Heart left ventricle (tissue), 16 donors: Measurements from ENCODE around the gene TGM1. TPM values are rescaled to one million over a fixed set of nuclear protein-coding genes. Genes with fewer than 3 reads are reported as not detected.
A peak's percentile ranks its signal among the peaks of the same experiment; 100 is the strongest.

Experiments used
- ATAC-seq, 4 donors: fragments of 200-7000 bp; cut with Tn5 transposase; one replicate each; pipeline ENCODE4 v1.9.1; 2020 to 2022; ENCODE audit warnings: moderate library complexity in 4 of 4, mild to moderate bottlenecking in 3 of 4, moderate number of reproducible peaks in 1 of 4
- DNase-seq, 5 donors: peaks; one replicate each; pipeline ENCODE4 v3.0.0-alpha.2; 2020
- H3K27ac ChIP-seq, 12 donors: fragments of 200-600 bp; sonication (generic) in 4 of 12; one replicate each; pipeline versions ENCODE4 v1.5.0 to v1.8.0; 2016 to 2022; ENCODE audit warnings: mild to moderate bottlenecking in 2 of 12
- H3K27me3 ChIP-seq, 9 donors: fragments of 200-600 bp; sonication (generic) in 2 of 9; one replicate each; pipeline versions ENCODE4 v1.5.1 to v1.8.0; 2016 to 2022; ENCODE audit warnings: mild to moderate bottlenecking in 3 of 9
- H3K36me3 ChIP-seq, 9 donors: fragments of 200-600 bp; sonication (generic) in 2 of 9; one replicate each; pipeline versions ENCODE4 v1.5.0 to v1.8.0; 2018 to 2022; ENCODE audit warnings: mild to moderate bottlenecking in 2 of 9
- H3K4me1 ChIP-seq, 12 donors: fragments of 200-600 bp; sonication (generic) in 4 of 12; one replicate each; pipeline versions ENCODE4 v1.5.0 to v1.8.0; 2016 to 2022; ENCODE audit warnings: mild to moderate bottlenecking in 3 of 12
- H3K4me3 ChIP-seq, 12 donors: fragments of 200-600 bp; sonication (generic) in 4 of 12; one replicate each; pipeline versions ENCODE4 v1.5.0 to v1.8.0; 2017 to 2022; ENCODE audit warnings: mild to moderate bottlenecking in 9 of 12, moderate library complexity in 4 of 12
- H3K9me3 ChIP-seq, 12 donors: fragments of 200-600 bp; sonication (generic) in 4 of 12; one replicate each; pipeline versions ENCODE4 v1.5.0 to v1.8.0; 2016 to 2022; ENCODE audit warnings: mild to moderate bottlenecking in 1 of 12
- POLR2A ChIP-seq, 2 donors: fragments of 450-650 bp; IDR thresholded peaks; one replicate each; pipeline ENCODE4 v1.6.1; 2017; ENCODE audit warnings: antibody characterized with exemption in 2 of 2, mild to moderate bottlenecking in 2 of 2, moderate library complexity in 2 of 2
- WGBS, 4 donors: extraction: QIAGEN DNeasy Blood & Tissue Kit in 2 of 4; methylation state at CpG; one replicate each; pipeline versions ENCODE4 v1.1.5 to v1.1.7; 2013 to 2018; 5-methylcytosine and 5-hydroxymethylcytosine counted together
- intact Hi-C, 10 donors: fragments of 100-400 bp; cut with DNase I; formaldehyde crosslinking; loops; one replicate each; pipeline versions ENCODE4 v1.11.1 to v1.14.2; 2022
- polyA plus RNA-seq, 2 donors: library from polyadenylated mRNA; stranded (reverse); fragments of 200-250 nt; gene quantifications; one replicate each; pipeline ENCODE4 v1.2.3, GENCODE V29; 2013
- total RNA-seq, 9 donors: library from RNA; depleted of rRNA in 2 of 9; stranded (reverse); fragments of >200 nt in 2 of 9; fragmentation: NEBNext Ultra II Directional in 3 of 9; extraction: Animal tissue kit (Norgen Biotek cat#: 25700) in 3 of 9; gene quantifications; one replicate each; pipeline versions ENCODE4 v1.1.0 to v1.2.4, GENCODE V29; 2016 to 2023
- TF ChIP-seq, protein P1 (sequence below), 12 donors: fragments of 200-600 bp; sonication (generic) in 4 of 12; IDR thresholded peaks; one replicate each; pipeline versions ENCODE4 v1.5.0 to v1.8.0; 2018 to 2022; ENCODE audit warnings: antibody characterized with exemption in 12 of 12, mild to moderate bottlenecking in 5 of 12
- donor health status: ischemic (EF 13 %, LVEDD 7.1; RV severe dilation, severe dysfunction).
- donor health status: healthy with polysubstance abuse.
- donor health status: DM: no; HTN: yes; CAD: no.
- donor health status: DM: no; HTN: no; CAD: no.
- donor health status: ischemic (EF 25% LVEDD 6.9; RV normal size, moderate dysfunction).
- donor health status: ischemic (EF 25% LVEDD 5.7; RV mildly dilated, moderate dysfunction).
- donor health status: healthy.
- donor health status: DM: yes; HTN: yes; CAD: no.
- donor health status: ischemic (EF 35%, LVEDD 5.7; RV mildly dilated, moderate dysfunction).
- donor health status: nonischemic (EF 11% LVEDD 7.7; RV severe dilation, severe dysfunction).
- donor health status: DM: yes; HTN: yes; CAD: no.
- donor health status: PGD.
- donor health status: ischemic (EF 29% LVEDD 5.4; RV normal size, mild dysfunction).
- donor health status: nonischemic (EF 23%, LVEDD 6.1; RV moderate dilation, normal function).

The TGM1 gene
- total and polyA plus RNA-seq, 11 donors: 0.52 to 38.9 (median 0.98) TPM; not detected in 3

DNA sequence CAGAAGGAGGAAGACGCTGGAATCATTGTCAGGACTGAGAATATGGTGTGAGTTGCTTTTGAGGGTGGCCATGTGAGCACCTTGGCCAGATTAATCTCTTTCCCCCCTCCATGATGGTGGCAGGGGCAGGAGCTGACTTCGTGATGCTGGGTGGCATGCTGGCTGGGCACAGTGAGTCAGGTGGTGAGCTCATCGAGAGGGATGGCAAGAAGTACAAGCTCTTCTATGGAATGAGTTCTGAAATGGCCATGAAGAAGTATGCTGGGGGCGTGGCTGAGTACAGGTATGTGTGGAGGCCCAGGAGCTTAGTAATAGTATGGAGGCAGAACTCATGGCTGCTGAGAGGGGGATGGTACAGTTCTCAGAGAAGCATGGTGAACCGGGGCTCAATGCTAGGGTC, 24.9 kb downstream of the TGM1 start:
- Histone ChIP-seq H3K27ac (peak overlapping the region in 1 of 12 donors; percentile 3), H3K36me3 (peaks cover 0 to 78% (median 74%) of the 10 kb centered on the region in 9 donors), H3K4me1 (peaks cover 20 to 74% (median 56%) of the 10 kb centered on the region in 12 donors), H3K4me3 (no peak overlapping the region), H3K27me3 (no peaks in the 10 kb centered on the region), H3K9me3 (no peaks in the 10 kb centered on the region)
- no peak for DNase-seq
- 71 to 89% (median 86%) methylated on average over 5 of the region's 5 CpGs for WGBS, 4 donors
- ATAC-seq: no peak
- TF ChIP-seq, protein P1, sequence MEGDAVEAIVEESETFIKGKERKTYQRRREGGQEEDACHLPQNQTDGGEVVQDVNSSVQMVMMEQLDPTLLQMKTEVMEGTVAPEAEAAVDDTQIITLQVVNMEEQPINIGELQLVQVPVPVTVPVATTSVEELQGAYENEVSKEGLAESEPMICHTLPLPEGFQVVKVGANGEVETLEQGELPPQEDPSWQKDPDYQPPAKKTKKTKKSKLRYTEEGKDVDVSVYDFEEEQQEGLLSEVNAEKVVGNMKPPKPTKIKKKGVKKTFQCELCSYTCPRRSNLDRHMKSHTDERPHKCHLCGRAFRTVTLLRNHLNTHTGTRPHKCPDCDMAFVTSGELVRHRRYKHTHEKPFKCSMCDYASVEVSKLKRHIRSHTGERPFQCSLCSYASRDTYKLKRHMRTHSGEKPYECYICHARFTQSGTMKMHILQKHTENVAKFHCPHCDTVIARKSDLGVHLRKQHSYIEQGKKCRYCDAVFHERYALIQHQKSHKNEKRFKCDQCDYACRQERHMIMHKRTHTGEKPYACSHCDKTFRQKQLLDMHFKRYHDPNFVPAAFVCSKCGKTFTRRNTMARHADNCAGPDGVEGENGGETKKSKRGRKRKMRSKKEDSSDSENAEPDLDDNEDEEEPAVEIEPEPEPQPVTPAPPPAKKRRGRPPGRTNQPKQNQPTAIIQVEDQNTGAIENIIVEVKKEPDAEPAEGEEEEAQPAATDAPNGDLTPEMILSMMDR (IDR thresholded peaks at IDR 0.05): no peak
- no peak for TF ChIP-seq POLR2A (IDR thresholded peaks at IDR 0.05)
- intact Hi-C loops: no loop called here

DNA sequence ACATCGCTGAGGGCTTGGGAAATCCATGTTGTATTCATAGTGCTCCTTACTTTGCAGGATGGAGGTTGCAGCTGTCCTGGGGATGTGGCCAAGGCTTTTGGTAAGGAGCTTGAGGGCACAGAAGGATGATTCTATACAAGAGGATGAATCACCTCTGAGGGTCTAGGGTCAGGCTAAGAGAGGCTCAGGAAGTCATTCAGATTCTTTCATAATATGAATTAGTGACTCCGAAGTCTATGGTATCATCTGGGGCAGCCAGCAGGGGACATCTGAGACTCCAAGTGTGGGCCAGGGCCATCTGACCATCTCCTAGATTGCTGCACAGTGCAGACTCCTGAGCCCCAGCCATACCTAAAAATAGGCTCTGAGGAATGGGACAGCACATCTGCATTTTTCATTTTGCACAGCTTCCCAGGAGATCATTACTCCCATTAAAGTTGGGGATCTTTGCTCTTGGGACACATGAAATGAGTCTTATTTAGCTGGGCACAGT, 25.5 kb downstream of the TGM1 start:
- Histone ChIP-seq H3K36me3 (peaks cover 0 to 78% (median 74%) of the 10 kb centered on the region in 9 donors), H3K27me3 (no peaks in the 10 kb centered on the region), H3K4me1 (peaks cover 20 to 74% (median 56%) of the 10 kb centered on the region in 12 donors), H3K27ac (no peak overlapping the region), H3K9me3 (no peaks in the 10 kb centered on the region), H3K4me3 (no peak overlapping the region)
- no peak for DNase-seq
- no peak for ATAC-seq
- no peak for TF ChIP-seq POLR2A (IDR thresholded peaks at IDR 0.05)
- TF ChIP-seq, protein P1 (IDR thresholded peaks at IDR 0.05): no peak
- 80 to 92% (median 82%) methylated on average over 1 to 2 of the region's 2 CpGs for WGBS, 4 donors
- intact Hi-C loops: no loop called here

DNA sequence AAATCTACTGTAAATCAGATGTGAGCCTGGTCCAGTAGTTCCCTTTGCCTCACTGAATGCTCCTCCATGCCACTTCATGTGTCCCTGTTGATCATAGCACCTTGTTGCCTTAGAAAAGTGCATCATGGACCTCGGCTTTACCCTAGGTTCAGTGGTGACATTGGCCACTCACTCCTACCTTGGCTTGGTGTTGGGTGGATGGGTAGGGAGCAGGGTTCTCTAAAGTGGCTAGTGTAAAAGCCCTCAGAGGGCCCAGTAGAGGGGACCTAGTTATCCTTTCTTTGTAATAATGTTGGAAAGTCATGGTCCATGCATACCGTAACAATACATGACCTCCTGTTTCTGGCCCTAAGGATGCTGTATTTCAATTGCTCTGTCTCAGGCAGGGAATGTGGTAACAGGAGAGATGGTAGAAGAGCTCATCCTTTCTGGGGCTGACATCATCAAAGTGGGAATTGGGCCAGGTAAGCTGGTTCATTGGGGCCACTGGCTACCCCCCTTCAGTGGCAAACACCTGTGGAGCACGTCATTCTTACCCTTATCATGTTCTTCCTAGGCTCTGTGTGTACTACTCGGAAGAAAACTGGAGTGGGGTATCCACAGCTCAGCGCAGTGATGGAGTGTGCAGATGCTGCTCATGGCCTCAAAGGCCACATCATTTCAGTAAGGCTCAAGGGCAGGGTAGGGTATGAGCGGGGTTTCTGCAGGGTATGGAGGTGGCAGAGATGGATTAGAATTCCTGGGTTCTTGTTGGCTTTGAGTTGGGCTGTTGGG, 26.1 kb downstream of the TGM1 start:
- ATAC-seq (no peak), DNase-seq (no peak)
- H3K36me3 ChIP-seq: peaks cover 0 to 78% (median 74%) of the 10 kb centered on the region in 9 donors
- intact Hi-C loops: no loop called here
- 94 to 99% (median 97%) methylated on average over 6 of the region's 6 CpGs for WGBS, 4 donors
- no peaks in the 10 kb centered on the region for H3K9me3 ChIP-seq
- no peak overlapping the region for H3K27ac ChIP-seq
- H3K4me3 ChIP-seq: no peak overlapping the region
- no peak for TF ChIP-seq POLR2A (IDR thresholded peaks at IDR 0.05)
- TF ChIP-seq, protein P1 (IDR thresholded peaks at IDR 0.05): no peak
- H3K27me3 ChIP-seq: no peaks in the 10 kb centered on the region
- H3K4me1 ChIP-seq: peaks cover 20 to 74% (median 54%) of the 10 kb centered on the region in 12 donors

DNA sequence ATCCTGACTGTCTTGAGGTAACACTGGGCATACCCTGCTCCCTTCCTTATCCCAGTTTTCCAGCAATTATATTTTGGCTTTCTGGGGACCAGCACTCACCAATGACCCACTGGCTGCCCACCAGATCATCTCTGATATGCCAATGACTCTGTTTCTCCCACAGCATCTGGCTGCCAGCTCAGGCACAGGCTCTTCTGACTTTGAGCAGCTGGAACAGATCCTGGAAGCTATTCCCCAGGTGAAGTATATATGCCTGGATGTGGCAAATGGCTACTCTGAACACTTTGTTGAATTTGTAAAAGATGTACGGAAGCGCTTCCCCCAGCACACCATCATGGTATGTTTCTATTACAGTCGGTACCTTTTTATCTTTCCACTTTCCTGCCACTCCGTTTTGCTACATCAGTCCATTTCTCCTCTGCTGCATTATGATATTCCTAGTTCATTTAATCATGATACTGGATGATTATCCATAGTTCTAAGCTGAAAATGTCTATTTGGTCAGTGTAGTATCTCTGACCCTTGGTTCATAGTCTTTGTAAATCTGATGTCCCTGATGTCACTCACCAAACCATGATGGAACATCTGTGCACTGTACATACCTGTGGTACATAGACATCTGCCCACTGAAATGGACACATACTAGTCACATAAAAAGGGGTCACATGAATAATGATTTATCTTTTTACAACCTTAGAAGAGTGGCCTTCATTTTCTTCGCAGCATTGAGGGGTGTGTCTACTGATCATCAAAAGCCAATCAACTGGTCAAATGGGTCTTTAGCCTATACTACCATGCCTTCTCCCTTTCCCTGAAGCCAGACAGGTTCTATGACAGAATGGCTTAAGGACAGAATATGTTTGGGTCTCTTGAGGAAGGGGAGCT, 26.9 kb downstream of the TGM1 start:
- H3K36me3 ChIP-seq: peaks cover 0 to 73% (median 70%) of the 10 kb centered on the region in 9 donors
- no peaks in the 10 kb centered on the region for H3K9me3 ChIP-seq
- peaks cover 18 to 71% (median 52%) of the 10 kb centered on the region in 12 donors for H3K4me1 ChIP-seq
- H3K27me3 ChIP-seq: no peaks in the 10 kb centered on the region
- DNase-seq (no peak), ATAC-seq (no peak)
- intact Hi-C loops: no loop called here
- no peak overlapping the region for H3K4me3 ChIP-seq
- peak overlapping the region in 1 of 12 donors; percentile 6 for H3K27ac ChIP-seq
- WGBS, 4 donors: 88 to 95% (median 92%) methylated on average over 5 of the region's 5 CpGs
- TF ChIP-seq POLR2A (IDR thresholded peaks at IDR 0.05): no peak
- TF ChIP-seq, protein P1 (IDR thresholded peaks at IDR 0.05): no peak
